Stomach (tissue), 4 donors: ENCODE data around the gene TIE1.

Experiments used
- CTCF ChIP-seq, 7 experiments: fragments of 450-650 bp in 4 of 7; fragments of 200-600 bp in 3 of 7; sonication (generic) in 3 of 7; IDR thresholded peaks; one replicate each; pipeline ENCODE4 v1.5.1; 2016 to 2019; ENCODE audit warnings: antibody characterized with exemption in 7 of 7, control low read depth in 2 of 7, mild to moderate bottlenecking in 1 of 7
- POLR2AphosphoS5 ChIP-seq, 3 donors: sonication (generic); formaldehyde crosslinking; IDR thresholded peaks; one replicate each; pipeline ENCODE4 v1.6.1; 2016; ENCODE audit warnings: antibody characterized with exemption in 3 of 3

GRCh38 chr1:43273708-43274107 is 27.1 kb upstream of the TIE1 start:
- TF ChIP-seq CTCF (IDR thresholded peaks at IDR 0.05) (no peak), POLR2AphosphoS5 (IDR thresholded peaks at IDR 0.05) (no peak)
